Measurements from ENCODE around the gene DSG3.

DSG3 gene

GRCh38 chr18:31430554-31430953, 17.0 kb upstream of the DSG3 start:
- in situ Hi-C loops (cut with MboI; ENCODE audit: low sequenced_read_pairs) = no loop called here

GRCh38 chr18:31432316-31432715, 15.2 kb upstream of the DSG3 start:
- in situ Hi-C loops (cut with MboI; ENCODE audit: low sequenced_read_pairs) = no loop called here

GRCh38 chr18:31436825-31437224, 10.7 kb upstream of the DSG3 start:
- in situ Hi-C loops (cut with MboI; ENCODE audit: low sequenced_read_pairs) = no loop called here

GRCh38 chr18:31438402-31438801, 9.1 kb upstream of the DSG3 start:
- in situ Hi-C loops (cut with MboI; ENCODE audit: low sequenced_read_pairs) = no loop called here

- in situ Hi-C loops (cut with MboI; ENCODE audit: low sequenced_read_pairs) = no loop called here
Measured at GRCh38 chr18:31439807-31440325, 7.7 kb upstream of the DSG3 start.

GRCh38 chr18:31440787-31441186, 6.8 kb upstream of the DSG3 start:
- in situ Hi-C loops (cut with MboI; ENCODE audit: low sequenced_read_pairs) = no loop called here

- in situ Hi-C loops (cut with MboI; ENCODE audit: low sequenced_read_pairs) = no loop called here
Measured at GRCh38 chr18:31441493-31441892, 6.0 kb upstream of the DSG3 start.

GRCh38 chr18:31444142-31444541, 3.4 kb upstream of the DSG3 start:
- in situ Hi-C loops (cut with MboI; ENCODE audit: low sequenced_read_pairs) = no loop called here

- in situ Hi-C loops (cut with MboI; ENCODE audit: low sequenced_read_pairs) = no loop called here
Measured at GRCh38 chr18:31445908-31446307, 1.6 kb upstream of the DSG3 start.

GRCh38 chr18:31446854-31447253, 687 bp upstream of the DSG3 start:
- in situ Hi-C loops (cut with MboI; ENCODE audit: low sequenced_read_pairs) = no loop called here

- in situ Hi-C loops (cut with MboI; ENCODE audit: low sequenced_read_pairs) = no loop called here
Measured at GRCh38 chr18:31450409-31450808, 2.9 kb downstream of the DSG3 start.

GRCh38 chr18:31451625-31452024, 4.1 kb downstream of the DSG3 start:
- in situ Hi-C loops (cut with MboI; ENCODE audit: low sequenced_read_pairs) = no loop called here

- in situ Hi-C loops (cut with MboI; ENCODE audit: low sequenced_read_pairs) = no loop called here
Measured at GRCh38 chr18:31454066-31454708, 6.6 kb downstream of the DSG3 start.

GRCh38 chr18:31469629-31470028, 22.1 kb downstream of the DSG3 start:
- in situ Hi-C loops (cut with MboI; ENCODE audit: low sequenced_read_pairs) = no loop called here

- in situ Hi-C loops (cut with MboI; ENCODE audit: low sequenced_read_pairs) = no loop called here
Measured at GRCh38 chr18:31478688-31479087, 31.1 kb downstream of the DSG3 start.

GRCh38 chr18:31482051-31482450, 34.5 kb downstream of the DSG3 start:
- in situ Hi-C loops (cut with MboI; ENCODE audit: low sequenced_read_pairs) = no loop called here

GRCh38 chr18:31483396-31483795, 35.9 kb downstream of the DSG3 start:
- in situ Hi-C loops (cut with MboI; ENCODE audit: low sequenced_read_pairs) = no loop called here

- in situ Hi-C loops (cut with MboI; ENCODE audit: low sequenced_read_pairs) = no loop called here
Measured at GRCh38 chr18:31484461-31484860, 36.9 kb downstream of the DSG3 start.

- in situ Hi-C loops (cut with MboI; ENCODE audit: low sequenced_read_pairs) = no loop called here
Measured at GRCh38 chr18:31486165-31486564, 38.6 kb downstream of the DSG3 start.

- in situ Hi-C loops (cut with MboI; ENCODE audit: low sequenced_read_pairs) = no loop called here
Measured at GRCh38 chr18:31487246-31488015, 39.9 kb downstream of the DSG3 start.

- in situ Hi-C loops (cut with MboI; ENCODE audit: low sequenced_read_pairs) = no loop called here
Measured at GRCh38 chr18:31489311-31489710, 41.8 kb downstream of the DSG3 start.

- in situ Hi-C loops (cut with MboI; ENCODE audit: low sequenced_read_pairs) = no loop called here
Measured at GRCh38 chr18:31490387-31490786, 42.8 kb downstream of the DSG3 start.

Data from hTERT RPE-1 (cell line).